H1 (cell line): ENCODE data around the gene GALR2. TPM values are rescaled to one million over a fixed set of nuclear protein-coding genes. Genes with fewer than 3 reads are reported as not detected.

Experiments used
- ATF2 ChIP-seq: IDR thresholded peaks from 2 replicates; pipeline ENCODE4 v1.6.1; 2012; ENCODE audit warnings: low read length, inconsistent platforms
- BCL11A ChIP-seq, 2 experiments: IDR thresholded peaks; one replicate each; pipeline ENCODE4 v1.6.1; 2011; ENCODE audit warnings: low read depth in 2 of 2, low read length in 2 of 2, mild to moderate bottlenecking in 2 of 2
- CHD1 ChIP-seq: IDR thresholded peaks from 2 replicates; pipeline ENCODE4 v1.6.1; 2012; ENCODE audit warnings: low read depth, low read length, improper control_type of control experiment
- CHD2 ChIP-seq: IDR thresholded peaks from 2 replicates; pipeline ENCODE4 v1.6.1; 2012; ENCODE audit warnings: low read length, improper control_type of control experiment
- CHD7 ChIP-seq: fragments of 300-600 bp; sonication (generic); IDR thresholded peaks from 2 replicates; pipeline ENCODE4 v1.7.1; 2012; ENCODE audit warnings: low read length, moderate library complexity, mild to moderate bottlenecking, inconsistent platforms; ENCODE audit not compliant: insufficient replicate concordance
- NRF1 ChIP-seq: IDR thresholded peaks from 2 replicates; pipeline ENCODE4 v1.6.1; 2011; ENCODE audit warnings: mild to moderate bottlenecking, low read depth, low read length, improper control_type of control experiment
- RBBP5 ChIP-seq: IDR thresholded peaks from 2 replicates; pipeline ENCODE4 v1.7.1; 2012; ENCODE audit warnings: low read depth, mild to moderate bottlenecking, inconsistent platforms, low read length, moderate library complexity, borderline replicate concordance
- TBP ChIP-seq: IDR thresholded peaks from 2 replicates; pipeline ENCODE4 v1.6.1; 2011; ENCODE audit warnings: low read depth, low read length, improper control_type of control experiment
- YY1 ChIP-seq: IDR thresholded peaks from 2 replicates; pipeline ENCODE4 v1.6.1; 2011; ENCODE audit warnings: low read depth, mild to moderate bottlenecking, low read length
- polyA plus RNA-seq, 7 experiments: library from polyadenylated mRNA; depleted of rRNA in 3 of 7; stranded (reverse) in 5 of 7; unstranded in 2 of 7; fragments of >200 nt in 5 of 7; fragments of 200-250 nt in 2 of 7; gene quantifications; 1 replicate in 5 of 7; 2 replicates in 1 of 7; 4 replicates in 1 of 7; pipeline versions ENCODE4 v1.2.1 to v1.2.3, GENCODE V29; 2011 to 2013; ENCODE audit warnings: missing spikeins in 2 of 7, mixed read lengths in 2 of 7
- total RNA-seq: library from RNA; stranded (reverse); fragmentation: NEBNext Ultra II Directional; extraction: Animal tissue kit (Norgen Biotek cat#: 25700); gene quantifications from 2 replicates; pipeline ENCODE4 v1.2.1, GENCODE V29; 2021

Gene GALR2
- total and polyA plus RNA-seq, 2 of the 8 experiments (the other 6 are each of a cell fraction or from before 2014, with no cell fraction given), result 0.86 to 2.2 TPM

GRCh38 chr17:76122431-76123190 is 48.0 kb downstream of the GALR2 start (continued):
- TF ChIP-seq CHD7 (no peak), YY1 (no peak), CHD1 (no peak), NRF1 (no peak), TBP (no peak), BCL11A (IDR thresholded peaks at IDR 0.05; ENCODE audit: low read depth in 2 of 2, low read length in 2 of 2) (no peak), ATF2 (no peak), RBBP5 (no peak), CHD2 (no peak)
